ENCODE measurements around the gene ARHGAP21.
"Not testable (repeated sequence)": the region's sequence is repeated elsewhere in the genome, so short reads cannot be mapped to it uniquely, and the experiment has no call there.

Gene ARHGAP21

DNA sequence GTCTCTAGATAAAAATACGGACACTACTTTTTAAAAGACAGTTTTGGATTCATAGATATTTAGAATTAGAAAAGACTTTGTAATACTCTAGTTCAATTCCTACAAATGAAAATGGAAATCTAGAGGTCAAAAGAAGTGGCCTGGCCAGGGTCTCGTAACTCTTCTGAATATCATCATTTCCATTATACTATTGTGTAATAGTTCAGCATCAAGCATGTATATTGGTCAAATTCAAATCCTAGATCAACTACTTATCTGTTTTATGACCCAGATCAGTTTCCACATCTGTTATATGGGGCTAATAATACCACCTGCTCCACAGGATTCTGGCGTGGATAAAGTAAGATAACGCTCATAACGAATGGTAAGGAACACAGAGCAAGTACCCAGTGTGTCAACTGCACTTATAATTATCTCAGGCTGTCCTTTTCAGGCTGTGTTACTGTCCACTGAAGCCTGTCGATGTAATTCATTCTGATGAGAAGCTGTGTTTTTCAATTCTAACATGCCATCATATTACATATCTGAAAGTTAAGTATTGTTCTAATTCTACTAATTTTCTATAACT, 54.3 kb downstream of the ARHGAP21 start:
- Histone ChIP-seq H3K36me3 (ENCODE audit: control insufficient read depth, insufficient read depth, low read length) (no peaks in the 10 kb centered on the region), H3K9me3 (ENCODE audit: control insufficient read depth, low read length) (no peaks in the 10 kb centered on the region), H3K27ac (ENCODE audit: insufficient read depth, low read depth, low read length, poor library complexity, severe bottlenecking) (no peak overlapping the region), H3K4me1 (ENCODE audit: control insufficient read depth, insufficient read depth, low read length) (no peaks in the 10 kb centered on the region), H3K4me3 (ENCODE audit: insufficient read depth, low read depth, low read length) (no peak overlapping the region), H3K27me3 (ENCODE audit: control insufficient read depth, insufficient read depth, low read length, poor library complexity, severe bottlenecking) (no peaks in the 10 kb centered on the region)
- 95 to 98% methylated on average over 4 to 6 of the region's 6 CpGs for WGBS, 2 experiments

DNA sequence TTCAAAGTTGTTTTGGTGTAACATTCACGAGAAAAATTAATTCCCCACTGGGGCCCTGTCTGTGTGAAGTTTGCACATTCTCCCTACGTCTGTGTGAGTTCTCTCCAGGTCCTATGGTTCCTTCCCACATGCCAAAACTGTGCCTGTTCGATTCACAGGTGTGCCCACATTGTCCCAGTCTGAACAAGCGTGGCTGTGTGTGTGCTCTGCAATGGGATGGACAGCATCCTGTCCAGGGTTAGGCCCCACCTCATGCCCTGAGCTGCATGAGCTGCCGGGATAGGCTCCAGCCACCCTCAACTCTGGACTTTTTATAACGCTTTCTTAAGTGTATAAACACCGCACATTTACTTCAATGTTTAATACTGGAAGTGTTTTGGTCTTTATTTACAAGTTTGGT, 55.4 kb downstream of the ARHGAP21 start:
- Histone ChIP-seq H3K4me3 (ENCODE audit: insufficient read depth, low read depth, low read length) (no peak overlapping the region), H3K9me3 (ENCODE audit: control insufficient read depth, low read length) (no peaks in the 10 kb centered on the region), H3K27me3 (ENCODE audit: control insufficient read depth, insufficient read depth, low read length, poor library complexity, severe bottlenecking) (no peaks in the 10 kb centered on the region), H3K27ac (ENCODE audit: insufficient read depth, low read depth, low read length, poor library complexity, severe bottlenecking) (no peak overlapping the region), H3K4me1 (ENCODE audit: control insufficient read depth, insufficient read depth, low read length) (no peaks in the 10 kb centered on the region), H3K36me3 (ENCODE audit: control insufficient read depth, insufficient read depth, low read length) (no peaks in the 10 kb centered on the region)
- WGBS, 2 experiments: 94 to 96% methylated on average over 5 to 7 of the region's 7 CpGs

DNA sequence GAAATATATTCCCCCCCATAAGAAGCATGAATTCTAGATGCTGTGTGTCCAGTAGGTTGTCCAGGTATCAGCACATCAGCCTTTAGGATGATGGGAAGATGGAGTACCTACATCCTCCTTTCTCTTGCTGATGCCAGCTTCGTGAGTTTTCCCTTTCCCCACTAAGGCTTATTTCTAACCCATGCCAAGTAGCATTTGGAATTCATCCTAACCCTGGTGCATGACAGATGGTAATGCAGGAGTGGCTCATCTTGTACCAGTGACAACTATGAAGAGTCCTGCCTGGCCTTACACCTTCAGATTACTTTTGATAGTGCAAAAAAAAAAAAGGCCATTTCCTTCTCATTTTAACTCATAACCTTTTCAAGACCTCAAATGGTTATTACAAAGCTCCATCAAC, 58.7 kb downstream of the ARHGAP21 start:
- H3K4me1 ChIP-seq (ENCODE audit: control insufficient read depth, insufficient read depth, low read length): no peaks in the 10 kb centered on the region
- H3K27me3 ChIP-seq (ENCODE audit: control insufficient read depth, insufficient read depth, low read length, poor library complexity, severe bottlenecking): no peaks in the 10 kb centered on the region
- no peaks in the 10 kb centered on the region for H3K36me3 ChIP-seq (ENCODE audit: control insufficient read depth, insufficient read depth, low read length)
- H3K4me3 ChIP-seq (ENCODE audit: insufficient read depth, low read depth, low read length): no peak overlapping the region
- no peak overlapping the region for H3K27ac ChIP-seq (ENCODE audit: insufficient read depth, low read depth, low read length, poor library complexity, severe bottlenecking)
- WGBS, 2 experiments: 88 to 94% methylated on average over 1 of the region's 1 CpG
- no peaks in the 10 kb centered on the region for H3K9me3 ChIP-seq (ENCODE audit: control insufficient read depth, low read length)

- Histone ChIP-seq H3K36me3 (ENCODE audit: control insufficient read depth, insufficient read depth, low read length) (no peaks in the 10 kb centered on the region), H3K9me3 (ENCODE audit: control insufficient read depth, low read length) (no peaks in the 10 kb centered on the region), H3K4me1 (ENCODE audit: control insufficient read depth, insufficient read depth, low read length) (no peaks in the 10 kb centered on the region), H3K4me3 (ENCODE audit: insufficient read depth, low read depth, low read length) (no peak overlapping the region), H3K27ac (ENCODE audit: insufficient read depth, low read depth, low read length, poor library complexity, severe bottlenecking) (no peak overlapping the region), H3K27me3 (ENCODE audit: control insufficient read depth, insufficient read depth, low read length, poor library complexity, severe bottlenecking) (no peaks in the 10 kb centered on the region)
- 100% methylated on average over 1 to 2 of the region's 2 CpGs for WGBS, 2 experiments
Measured at GRCh38 chr10:24661376-24661775, 62.3 kb downstream of the ARHGAP21 start.

GRCh38 chr10:24658319-24658718, 65.4 kb downstream of the ARHGAP21 start:
- H3K4me3 ChIP-seq (ENCODE audit: insufficient read depth, low read depth, low read length); H3K36me3 ChIP-seq (ENCODE audit: control insufficient read depth, insufficient read depth, low read length); H3K4me1 ChIP-seq (ENCODE audit: control insufficient read depth, insufficient read depth, low read length); H3K27me3 ChIP-seq (ENCODE audit: control insufficient read depth, insufficient read depth, low read length, poor library complexity, severe bottlenecking); H3K27ac ChIP-seq (ENCODE audit: insufficient read depth, low read depth, low read length, poor library complexity, severe bottlenecking); H3K9me3 ChIP-seq (ENCODE audit: control insufficient read depth, low read length): not testable (repeated sequence)
- WGBS, 2 experiments: 88 to 100% methylated on average over 4 of the region's 4 CpGs

DNA sequence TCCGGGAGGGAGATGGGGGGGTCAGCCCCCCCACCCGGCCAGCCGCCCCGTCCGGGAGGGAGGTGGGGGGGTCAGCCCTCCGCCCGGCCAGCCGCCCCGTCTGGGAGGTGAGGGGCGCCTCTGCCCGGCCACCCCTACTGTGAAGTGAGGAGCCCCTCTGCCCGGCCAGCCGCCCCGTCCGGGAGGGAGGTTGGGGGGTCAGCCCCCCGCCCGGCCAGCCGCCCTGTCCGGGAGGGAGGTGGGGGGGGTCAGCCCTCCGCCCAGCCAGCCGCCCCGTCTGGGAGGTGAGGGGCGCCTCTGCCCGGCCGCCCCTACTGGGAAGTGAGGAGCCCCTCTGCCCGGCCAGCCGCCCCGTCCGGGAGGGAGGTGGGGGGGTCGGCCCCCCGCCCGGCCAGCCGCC, 67.4 kb downstream of the ARHGAP21 start:
- not testable (repeated sequence) for H3K27ac ChIP-seq (ENCODE audit: insufficient read depth, low read depth, low read length, poor library complexity, severe bottlenecking); H3K27me3 ChIP-seq (ENCODE audit: control insufficient read depth, insufficient read depth, low read length, poor library complexity, severe bottlenecking); H3K36me3 ChIP-seq (ENCODE audit: control insufficient read depth, insufficient read depth, low read length); H3K4me3 ChIP-seq (ENCODE audit: insufficient read depth, low read depth, low read length); H3K9me3 ChIP-seq (ENCODE audit: control insufficient read depth, low read length); H3K4me1 ChIP-seq (ENCODE audit: control insufficient read depth, insufficient read depth, low read length)
- WGBS, 2 experiments: 97% methylated on average over 6 of the region's 33 CpGs; no CpG with 5 or more reads in 1 of the 2 experiments

GRCh38 chr10:24652381-24652957, 71.2 kb downstream of the ARHGAP21 start:
- Histone ChIP-seq H3K4me1 (ENCODE audit: control insufficient read depth, insufficient read depth, low read length) (no peaks in the 10 kb centered on the region), H3K9me3 (ENCODE audit: control insufficient read depth, low read length) (no peaks in the 10 kb centered on the region), H3K27me3 (ENCODE audit: control insufficient read depth, insufficient read depth, low read length, poor library complexity, severe bottlenecking) (no peaks in the 10 kb centered on the region), H3K36me3 (ENCODE audit: control insufficient read depth, insufficient read depth, low read length) (no peaks in the 10 kb centered on the region), H3K27ac (ENCODE audit: insufficient read depth, low read depth, low read length, poor library complexity, severe bottlenecking) (no peak overlapping the region), H3K4me3 (ENCODE audit: insufficient read depth, low read depth, low read length) (no peak overlapping the region)
- WGBS, 2 experiments: 90 to 100% methylated on average over 1 to 4 of the region's 4 CpGs

GRCh38 chr10:24651923-24652322, 71.8 kb downstream of the ARHGAP21 start:
- Histone ChIP-seq H3K4me1 (ENCODE audit: control insufficient read depth, insufficient read depth, low read length) (no peaks in the 10 kb centered on the region), H3K27ac (ENCODE audit: insufficient read depth, low read depth, low read length, poor library complexity, severe bottlenecking) (no peak overlapping the region), H3K9me3 (ENCODE audit: control insufficient read depth, low read length) (no peaks in the 10 kb centered on the region), H3K4me3 (ENCODE audit: insufficient read depth, low read depth, low read length) (no peak overlapping the region), H3K27me3 (ENCODE audit: control insufficient read depth, insufficient read depth, low read length, poor library complexity, severe bottlenecking) (no peaks in the 10 kb centered on the region), H3K36me3 (ENCODE audit: control insufficient read depth, insufficient read depth, low read length) (no peaks in the 10 kb centered on the region)
- 89 to 96% methylated on average over 2 of the region's 2 CpGs for WGBS, 2 experiments

DNA sequence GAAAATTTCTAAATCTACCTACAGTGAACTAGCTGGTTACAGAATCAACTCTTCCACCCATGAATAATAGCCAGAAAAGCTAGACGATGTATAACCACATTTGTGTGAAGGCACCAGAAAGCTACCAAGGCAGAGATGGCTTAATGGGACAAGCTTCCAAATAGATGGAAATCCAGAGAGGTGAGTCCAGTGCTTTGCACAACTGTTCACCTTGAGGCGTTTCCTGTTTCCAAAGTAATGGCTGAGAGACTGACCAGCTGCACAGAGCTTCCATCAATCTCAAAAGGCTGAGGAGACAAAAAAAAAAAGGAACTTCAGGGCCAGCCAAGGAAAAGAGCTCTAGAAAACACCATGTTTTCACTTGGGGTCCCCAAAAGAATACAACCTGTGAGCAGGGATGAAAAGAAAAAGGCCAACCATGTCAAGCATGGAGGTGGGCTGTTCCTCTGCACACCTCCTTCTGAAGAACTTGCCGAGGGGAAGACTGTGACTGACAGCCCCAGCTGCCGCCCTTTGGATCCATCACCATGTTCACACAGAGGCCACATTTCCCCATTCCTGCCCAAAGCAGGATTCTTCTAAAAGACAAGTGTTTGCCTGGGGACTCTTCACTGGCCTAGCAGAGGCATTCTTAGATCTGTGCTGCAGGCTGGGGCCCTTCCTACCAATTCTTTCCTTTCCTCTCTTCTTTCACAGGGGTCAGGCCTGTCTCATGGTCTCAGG, 72.9 kb downstream of the ARHGAP21 start:
- no peak overlapping the region for H3K4me3 ChIP-seq (ENCODE audit: insufficient read depth, low read depth, low read length)
- no peaks in the 10 kb centered on the region for H3K4me1 ChIP-seq (ENCODE audit: control insufficient read depth, insufficient read depth, low read length)
- no peaks in the 10 kb centered on the region for H3K36me3 ChIP-seq (ENCODE audit: control insufficient read depth, insufficient read depth, low read length)
- 92 to 95% methylated on average over 4 of the region's 4 CpGs for WGBS, 2 experiments
- no peak overlapping the region for H3K27ac ChIP-seq (ENCODE audit: insufficient read depth, low read depth, low read length, poor library complexity, severe bottlenecking)
- H3K27me3 ChIP-seq (ENCODE audit: control insufficient read depth, insufficient read depth, low read length, poor library complexity, severe bottlenecking): no peaks in the 10 kb centered on the region
- no peaks in the 10 kb centered on the region for H3K9me3 ChIP-seq (ENCODE audit: control insufficient read depth, low read length)

DNA sequence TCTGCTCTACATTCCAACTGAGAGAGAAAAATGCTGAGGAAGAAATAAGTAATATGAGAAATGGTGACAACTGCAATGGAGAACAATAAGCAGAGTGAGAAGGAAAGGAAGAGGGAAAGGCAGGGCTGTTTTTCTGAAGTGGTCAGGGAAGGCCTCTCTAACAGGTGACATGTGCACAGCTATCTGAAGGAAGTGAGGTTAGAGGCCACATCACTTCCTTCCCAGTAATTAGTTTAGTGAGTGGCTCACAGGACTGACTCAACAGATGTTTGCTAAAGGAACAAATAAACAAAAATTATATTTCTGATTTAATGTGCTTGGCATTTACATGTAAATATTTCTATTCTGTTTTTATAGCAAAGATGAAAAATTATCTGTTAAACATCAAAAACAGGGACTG, 77.9 kb downstream of the ARHGAP21 start:
- H3K9me3 ChIP-seq (ENCODE audit: control insufficient read depth, low read length): no peaks in the 10 kb centered on the region
- H3K36me3 ChIP-seq (ENCODE audit: control insufficient read depth, insufficient read depth, low read length): no peaks in the 10 kb centered on the region
- no peaks in the 10 kb centered on the region for H3K4me1 ChIP-seq (ENCODE audit: control insufficient read depth, insufficient read depth, low read length)
- no peaks in the 10 kb centered on the region for H3K27me3 ChIP-seq (ENCODE audit: control insufficient read depth, insufficient read depth, low read length, poor library complexity, severe bottlenecking)
- H3K4me3 ChIP-seq (ENCODE audit: insufficient read depth, low read depth, low read length): no peak overlapping the region
- H3K27ac ChIP-seq (ENCODE audit: insufficient read depth, low read depth, low read length, poor library complexity, severe bottlenecking): no peak overlapping the region
